CD4-positive, alpha-beta T cell treated with Interleukin-10 for 1 hour (primary cell): ENCODE data around the gene ST7.

Experiments used
- DNase-seq: peaks from one replicate; pipeline ENCODE4 v3.0.0-alpha.2; 2020

Gene ST7

GRCh38 chr7:117202511-117202910, 249.2 kb downstream of the ST7 start:
- DNase-seq = no peak

DNA sequence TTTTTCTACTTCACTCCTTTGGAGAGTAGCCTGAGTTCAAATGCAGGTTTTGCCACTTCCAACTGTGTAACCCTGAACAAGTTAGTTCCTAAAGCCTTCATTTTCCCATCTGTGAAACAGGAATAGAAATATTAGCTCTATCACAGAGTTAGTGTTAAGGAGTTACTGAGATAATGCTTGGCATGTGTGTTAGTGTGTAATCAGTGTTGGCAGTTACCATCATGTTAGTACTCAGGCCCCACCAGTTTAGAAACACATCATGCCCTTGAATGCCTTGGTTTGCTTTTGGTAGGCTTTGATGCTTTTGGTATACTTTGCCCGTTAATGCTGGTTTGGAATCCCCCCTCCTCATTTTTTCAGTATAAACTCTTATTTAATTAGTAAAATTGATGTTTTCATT, 249.9 kb downstream of the ST7 start:
- no peak for DNase-seq

DNA sequence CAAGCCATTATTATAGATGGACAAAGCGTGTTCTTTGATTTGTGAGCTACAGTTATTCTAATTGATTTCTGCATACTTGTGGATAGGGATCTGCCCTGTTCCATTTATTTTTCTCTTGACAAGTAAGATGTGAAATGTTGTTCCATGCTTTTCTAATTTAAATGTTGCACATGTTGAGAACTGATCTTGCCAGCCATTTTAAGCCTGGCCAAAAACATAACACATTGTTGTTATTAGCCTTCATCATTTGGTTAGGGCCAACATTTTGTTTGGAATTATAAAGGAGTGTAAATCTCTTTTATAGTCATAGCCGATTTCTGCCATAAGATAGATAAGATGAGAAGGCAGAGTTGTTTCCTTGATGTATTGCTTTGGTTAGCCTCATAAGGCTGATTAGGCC, 252.6 kb downstream of the ST7 start:
- no peak for DNase-seq

GRCh38 chr7:117208257-117208656, 255.0 kb downstream of the ST7 start:
- no peak for DNase-seq

DNA sequence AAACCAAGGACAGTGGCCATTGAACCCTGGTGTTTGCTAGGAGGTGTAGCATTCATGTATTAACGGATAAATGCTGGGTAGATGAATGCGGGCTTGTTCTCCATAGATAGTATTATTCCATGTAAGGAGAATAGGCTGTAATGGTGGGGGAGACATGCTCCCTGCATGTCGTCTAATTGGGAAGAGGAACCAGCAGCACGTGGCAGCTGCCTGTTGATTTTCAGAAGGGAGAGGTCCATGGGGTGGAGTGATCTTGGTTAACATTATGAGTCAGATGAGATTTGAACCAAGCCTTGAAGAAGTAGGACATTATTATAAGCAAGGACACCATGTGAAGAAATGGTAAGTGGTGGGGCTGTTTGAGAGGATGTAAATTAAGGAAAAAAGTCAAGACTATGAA, 257.1 kb downstream of the ST7 start:
- no peak for DNase-seq

GRCh38 chr7:117210908-117211307, 257.6 kb downstream of the ST7 start:
- no peak for DNase-seq

DNA sequence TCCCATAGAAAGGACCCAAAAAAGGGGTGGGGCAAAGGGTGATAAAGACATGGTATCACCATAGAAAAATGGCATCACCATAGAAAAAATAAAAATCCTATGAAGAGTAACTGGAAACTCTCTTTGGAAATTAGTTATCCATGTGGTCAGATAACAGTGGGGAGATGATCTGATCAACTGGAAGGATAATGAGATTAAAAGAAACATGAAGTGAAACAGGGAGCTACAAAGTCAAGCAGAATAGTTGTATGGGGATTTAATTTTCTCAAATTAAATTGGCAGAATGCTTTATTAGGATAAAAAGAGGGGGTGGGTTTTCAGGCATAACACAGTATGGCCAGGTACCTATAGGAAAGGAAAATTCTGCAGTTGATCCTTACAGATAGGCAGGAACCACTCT, 258.3 kb downstream of the ST7 start:
- DNase-seq = no peak

DNA sequence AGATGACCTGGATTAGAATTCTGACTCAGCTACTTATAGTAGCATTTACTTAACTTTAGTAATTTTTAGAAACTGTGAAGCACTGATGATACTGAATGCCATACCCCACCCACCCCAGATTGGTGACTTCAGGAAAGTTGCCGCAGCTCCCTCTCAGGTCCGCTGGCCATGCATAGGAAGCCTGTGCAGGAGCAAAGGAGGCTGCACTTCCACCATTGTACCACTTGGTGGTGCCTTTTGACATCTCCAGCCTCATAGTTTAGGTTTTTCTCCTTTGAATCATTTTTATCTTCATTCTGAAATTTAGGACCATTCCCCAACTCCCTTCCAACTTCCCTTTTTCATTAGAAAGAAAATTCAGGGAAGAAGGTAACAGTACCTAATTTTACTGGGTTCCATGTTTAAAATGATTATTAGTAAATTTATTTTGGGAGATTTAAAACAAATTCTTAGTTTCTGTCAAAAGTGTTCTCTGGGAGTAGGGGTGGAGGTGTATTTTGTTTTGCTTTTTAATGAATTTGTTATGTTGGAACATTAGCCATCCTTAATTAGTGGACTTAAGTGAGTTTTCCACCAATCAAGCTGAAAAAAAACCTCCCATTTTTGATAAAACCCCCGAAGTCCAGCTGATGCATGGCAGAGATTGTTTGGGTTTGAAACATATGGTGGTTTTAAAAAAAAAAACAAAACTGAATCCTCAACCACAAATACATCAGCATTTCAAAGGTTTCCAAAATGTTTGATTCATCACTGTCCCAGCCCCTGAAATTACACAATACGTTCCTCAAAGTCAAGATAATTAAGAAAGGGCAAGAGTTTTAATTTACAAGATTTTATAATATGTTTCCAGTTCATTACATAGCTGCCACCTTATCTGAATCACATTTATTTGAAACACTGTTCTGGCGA, 259.9 kb downstream of the ST7 start:
- peak; percentile 48 for DNase-seq

- no peak for DNase-seq
Observed at GRCh38 chr7:117216010-117216409, 262.7 kb downstream of the ST7 start.

GRCh38 chr7:117216436-117217069, 263.3 kb downstream of the ST7 start:
- DNase-seq = no peak

GRCh38 chr7:117217106-117218035, 264.1 kb downstream of the ST7 start:
- no peak for DNase-seq

DNA sequence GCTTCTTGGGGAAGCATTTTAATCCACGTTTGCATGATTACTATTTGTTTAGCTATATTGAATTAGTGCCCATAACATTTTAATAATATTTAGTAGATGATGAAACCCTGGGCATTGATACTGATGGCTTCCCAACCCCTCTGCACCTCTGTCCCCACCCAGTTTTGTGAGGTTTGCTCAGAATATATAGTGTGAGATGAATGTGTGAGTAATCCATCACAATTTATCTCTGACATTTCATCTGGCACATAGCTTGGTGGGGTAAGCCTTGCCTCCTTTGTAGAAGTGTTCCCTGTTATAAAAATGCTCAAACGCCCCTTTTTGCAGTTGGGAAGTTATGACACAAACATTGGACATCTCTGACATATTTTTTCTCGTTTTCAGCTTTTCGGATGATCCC, 265.4 kb downstream of the ST7 start:
- DNase-seq = no peak

GRCh38 chr7:117219485-117219884, 266.2 kb downstream of the ST7 start:
- DNase-seq = no peak

DNA sequence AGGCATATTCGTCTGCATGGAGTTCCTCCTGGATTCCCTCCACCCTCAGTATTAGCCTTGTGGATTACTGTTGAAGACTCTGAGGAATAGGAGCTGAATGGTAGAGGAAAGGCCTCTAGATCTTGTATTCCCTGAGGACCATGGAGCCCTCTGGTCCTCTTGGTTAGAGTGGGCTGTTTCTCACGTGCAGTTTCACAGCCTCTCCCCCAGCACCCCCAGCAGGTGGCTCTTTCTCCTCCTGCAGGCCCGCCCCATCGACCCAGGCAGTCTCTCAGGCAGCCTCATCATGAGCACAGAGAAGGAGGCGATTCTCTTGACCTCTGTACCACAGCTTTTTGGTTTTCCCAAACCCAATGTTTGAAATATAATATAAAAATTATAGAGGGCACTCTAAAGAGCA, 267.5 kb downstream of the ST7 start:
- no peak for DNase-seq

GRCh38 chr7:117225536-117225935, 272.2 kb downstream of the ST7 start:
- DNase-seq = no peak

GRCh38 chr7:117227091-117227490, 273.8 kb downstream of the ST7 start:
- no peak for DNase-seq

GRCh38 chr7:117229350-117229749, 276.0 kb downstream of the ST7 start:
- no peak for DNase-seq

DNA sequence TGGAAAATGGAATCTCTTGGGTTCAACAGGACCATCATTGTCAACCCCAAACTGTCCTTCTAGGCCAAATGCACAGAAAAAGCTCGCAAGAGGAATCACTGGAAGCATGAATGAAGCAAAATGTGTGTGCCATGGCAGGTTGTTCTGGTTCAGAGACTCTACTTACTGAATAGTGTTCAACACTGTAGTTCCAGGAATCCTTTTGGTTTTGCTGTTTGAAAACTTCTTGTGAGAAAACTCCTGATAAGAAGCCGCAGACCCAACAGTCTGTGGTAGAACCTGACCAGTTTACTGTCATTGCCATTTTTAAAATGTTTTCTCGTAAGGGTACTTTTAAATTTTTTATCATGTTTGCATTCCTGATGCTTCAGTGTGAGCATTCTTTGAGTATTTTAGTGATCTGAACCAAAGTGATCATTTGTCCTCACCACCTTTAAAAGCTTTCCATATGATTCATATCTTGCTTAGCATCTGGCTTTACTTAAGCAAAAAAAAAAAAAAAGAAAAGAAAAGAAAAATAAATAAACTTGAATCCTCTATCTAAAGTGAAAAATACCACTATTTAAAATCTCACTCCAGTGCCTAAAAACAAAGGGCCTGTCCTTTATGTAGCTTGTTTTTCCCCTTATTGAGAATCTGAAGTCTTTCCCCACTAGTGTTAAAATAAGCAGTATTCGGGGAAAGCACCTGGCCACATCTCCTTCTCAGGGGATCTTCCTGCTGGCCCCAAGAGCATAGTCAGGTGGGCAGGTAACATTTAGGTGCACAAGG, 277.2 kb downstream of the ST7 start:
- no peak for DNase-seq

- DNase-seq = no peak
Observed at GRCh38 chr7:117231047-117231359, 277.7 kb downstream of the ST7 start.

- DNase-seq = no peak
Observed at GRCh38 chr7:117237646-117238045, 284.3 kb downstream of the ST7 start.

DNA sequence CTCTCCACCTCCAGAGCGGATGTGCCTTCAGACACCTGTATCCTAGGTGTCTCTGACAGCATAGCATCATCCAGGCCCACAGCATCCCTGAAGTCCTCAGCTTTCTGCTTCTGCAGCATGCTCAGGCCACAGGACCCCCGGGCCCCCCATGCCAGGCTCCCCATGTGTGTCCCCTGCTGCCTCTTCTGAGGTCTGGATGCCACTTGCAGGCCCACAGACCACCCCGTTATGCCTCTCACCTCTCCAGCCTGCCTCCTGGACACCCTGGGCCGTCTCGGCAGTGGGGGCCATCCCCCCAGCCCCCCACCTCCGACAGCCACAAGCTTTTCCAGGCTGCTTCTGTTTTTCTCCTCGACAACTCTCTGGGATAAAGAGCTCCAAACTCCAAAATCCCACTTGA, 285.2 kb downstream of the ST7 start:
- DNase-seq = no peak

DNA sequence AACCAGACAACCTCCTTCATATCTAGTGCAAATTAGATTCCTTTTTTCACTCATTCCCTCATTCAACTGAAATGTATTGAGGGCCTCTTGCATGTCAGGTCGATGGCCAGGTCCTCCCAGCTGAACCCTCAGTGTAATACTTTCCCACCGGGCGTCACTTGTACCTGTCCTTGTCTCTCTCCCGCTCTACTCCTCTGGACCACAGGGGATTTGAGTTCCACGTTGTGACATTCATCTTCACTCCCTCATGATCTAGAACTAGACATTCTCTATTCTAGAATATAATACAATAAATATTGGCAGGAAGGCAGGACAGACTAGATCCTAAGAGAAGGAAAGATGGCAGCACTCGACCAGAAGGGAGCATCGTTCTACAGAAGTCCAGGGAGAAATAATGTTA, 285.6 kb downstream of the ST7 start:
- DNase-seq = no peak

GRCh38 chr7:117241088-117241487, 287.8 kb downstream of the ST7 start:
- no peak for DNase-seq
